ENCODE results near the gene METTL22. TPM values are rescaled to one million over a fixed set of nuclear protein-coding genes. Genes with fewer than 3 reads are reported as not detected.

The METTL22 gene
- total RNA-seq, 1 experiment from 2014 or later: 43.7 TPM

GRCh38 chr16:8661703-8662102, 40.2 kb downstream of the METTL22 start:
- Histone ChIP-seq H3K4me3 (ENCODE audit: insufficient read depth, low read depth, low read length) (no peak overlapping the region), H3K27me3 (ENCODE audit: control insufficient read depth, insufficient read depth, low read length) (no peaks in the 10 kb centered on the region), H3K36me3 (replicated peaks; ENCODE audit: control insufficient read depth, insufficient read depth, low read length) (no peaks in the 10 kb centered on the region)
- no peak for DNase-seq

GRCh38 chr16:8663192-8664089, 41.9 kb downstream of the METTL22 start:
- H3K36me3 ChIP-seq (replicated peaks; ENCODE audit: control insufficient read depth, insufficient read depth, low read length): no peaks in the 10 kb centered on the region
- no peaks in the 10 kb centered on the region for H3K27me3 ChIP-seq (ENCODE audit: control insufficient read depth, insufficient read depth, low read length)
- DNase-seq: no peak
- H3K4me3 ChIP-seq (ENCODE audit: insufficient read depth, low read depth, low read length): no peak overlapping the region

- no peaks in the 10 kb centered on the region for H3K36me3 ChIP-seq (replicated peaks; ENCODE audit: control insufficient read depth, insufficient read depth, low read length)
- H3K4me3 ChIP-seq (ENCODE audit: insufficient read depth, low read depth, low read length): no peak overlapping the region
- no peak for DNase-seq
- no peaks in the 10 kb centered on the region for H3K27me3 ChIP-seq (ENCODE audit: control insufficient read depth, insufficient read depth, low read length)
Measured at GRCh38 chr16:8665529-8665928, 44.0 kb downstream of the METTL22 start.

GRCh38 chr16:8667492-8667891, 46.0 kb downstream of the METTL22 start:
- DNase-seq: no peak
- H3K27me3 ChIP-seq (ENCODE audit: control insufficient read depth, insufficient read depth, low read length): no peaks in the 10 kb centered on the region
- no peaks in the 10 kb centered on the region for H3K36me3 ChIP-seq (replicated peaks; ENCODE audit: control insufficient read depth, insufficient read depth, low read length)
- H3K4me3 ChIP-seq (ENCODE audit: insufficient read depth, low read depth, low read length): no peak overlapping the region

- no peak overlapping the region for H3K4me3 ChIP-seq (ENCODE audit: insufficient read depth, low read depth, low read length)
- no peaks in the 10 kb centered on the region for H3K36me3 ChIP-seq (replicated peaks; ENCODE audit: control insufficient read depth, insufficient read depth, low read length)
- no peaks in the 10 kb centered on the region for H3K27me3 ChIP-seq (ENCODE audit: control insufficient read depth, insufficient read depth, low read length)
- DNase-seq: no peak
Measured at GRCh38 chr16:8668113-8668512, 46.6 kb downstream of the METTL22 start.

- Histone ChIP-seq H3K4me3 (ENCODE audit: insufficient read depth, low read depth, low read length) (no peak overlapping the region), H3K36me3 (replicated peaks; ENCODE audit: control insufficient read depth, insufficient read depth, low read length) (no peaks in the 10 kb centered on the region), H3K27me3 (ENCODE audit: control insufficient read depth, insufficient read depth, low read length) (peaks cover 4% of the 10 kb centered on the region)
- no peak for DNase-seq
Measured at GRCh38 chr16:8669481-8669880, 48.0 kb downstream of the METTL22 start.

- no peak for DNase-seq
- Histone ChIP-seq H3K4me3 (ENCODE audit: insufficient read depth, low read depth, low read length) (no peak overlapping the region), H3K36me3 (replicated peaks; ENCODE audit: control insufficient read depth, insufficient read depth, low read length) (no peaks in the 10 kb centered on the region), H3K27me3 (ENCODE audit: control insufficient read depth, insufficient read depth, low read length) (peaks cover 10% of the 10 kb centered on the region)
Measured at GRCh38 chr16:8670014-8670560, 48.6 kb downstream of the METTL22 start.

GRCh38 chr16:8673611-8674412, 52.3 kb downstream of the METTL22 start:
- H3K27me3 ChIP-seq (ENCODE audit: control insufficient read depth, insufficient read depth, low read length): peaks cover 20% of the 10 kb centered on the region
- no peak for DNase-seq
- peak overlapping the region; percentile 59 for H3K4me3 ChIP-seq (ENCODE audit: insufficient read depth, low read depth, low read length)
- no peaks in the 10 kb centered on the region for H3K36me3 ChIP-seq (replicated peaks; ENCODE audit: control insufficient read depth, insufficient read depth, low read length)

- peak; percentile 99 for DNase-seq
- Histone ChIP-seq H3K4me3 (ENCODE audit: insufficient read depth, low read depth, low read length) (peak within 1 kb of the TSS; percentile 68), H3K36me3 (replicated peaks; ENCODE audit: control insufficient read depth, insufficient read depth, low read length) (no peaks in the 10 kb centered on the region), H3K27me3 (ENCODE audit: control insufficient read depth, insufficient read depth, low read length) (peaks cover 20% of the 10 kb centered on the region)
Measured at GRCh38 chr16:8674413-8675022, 53.0 kb downstream of the METTL22 start, which contains the start of gene ABAT. Gene ABAT (plus strand): TSS chr16:8674617. CDS start chr16:8735740, 61,123 bp downstream.

- Histone ChIP-seq H3K27me3 (ENCODE audit: control insufficient read depth, insufficient read depth, low read length) (peaks cover 20% of the 10 kb centered on the region), H3K4me3 (ENCODE audit: insufficient read depth, low read depth, low read length) (no peak overlapping the region), H3K36me3 (replicated peaks; ENCODE audit: control insufficient read depth, insufficient read depth, low read length) (no peaks in the 10 kb centered on the region)
- DNase-seq: peak; percentile 47
Measured at GRCh38 chr16:8675183-8676159, 54.0 kb downstream of the METTL22 start.

GRCh38 chr16:8676160-8676547, 54.7 kb downstream of the METTL22 start:
- Histone ChIP-seq H3K4me3 (ENCODE audit: insufficient read depth, low read depth, low read length) (no peak overlapping the region), H3K36me3 (replicated peaks; ENCODE audit: control insufficient read depth, insufficient read depth, low read length) (no peaks in the 10 kb centered on the region), H3K27me3 (ENCODE audit: control insufficient read depth, insufficient read depth, low read length) (peaks cover 20% of the 10 kb centered on the region)
- no peak for DNase-seq

GRCh38 chr16:8676737-8677375, 55.4 kb downstream of the METTL22 start:
- H3K36me3 ChIP-seq (replicated peaks; ENCODE audit: control insufficient read depth, insufficient read depth, low read length): no peaks in the 10 kb centered on the region
- DNase-seq: no peak
- H3K4me3 ChIP-seq (ENCODE audit: insufficient read depth, low read depth, low read length): no peak overlapping the region
- peaks cover 20% of the 10 kb centered on the region for H3K27me3 ChIP-seq (ENCODE audit: control insufficient read depth, insufficient read depth, low read length)

GRCh38 chr16:8677481-8677880, 56.0 kb downstream of the METTL22 start:
- no peak for DNase-seq
- Histone ChIP-seq H3K27me3 (ENCODE audit: control insufficient read depth, insufficient read depth, low read length) (peaks cover 20% of the 10 kb centered on the region), H3K4me3 (ENCODE audit: insufficient read depth, low read depth, low read length) (no peak overlapping the region), H3K36me3 (replicated peaks; ENCODE audit: control insufficient read depth, insufficient read depth, low read length) (no peaks in the 10 kb centered on the region)

Measured in H7 (cell line).